HG03159 (cell line): Measurements from ENCODE around the gene BRD3OS.

Experiments used
- ATAC-seq: cut with Tn5 transposase; IDR thresholded peaks from one replicate; pipeline ENCODE4 v1.9.1; 2021; ENCODE audit warnings: mild to moderate bottlenecking, moderate library complexity; ENCODE audit not compliant: unreplicated experiment

The BRD3OS gene, protein sequence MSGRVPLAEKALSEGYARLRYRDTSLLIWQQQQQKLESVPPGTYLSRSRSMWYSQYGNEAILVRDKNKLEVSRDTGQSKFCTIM

DNA sequence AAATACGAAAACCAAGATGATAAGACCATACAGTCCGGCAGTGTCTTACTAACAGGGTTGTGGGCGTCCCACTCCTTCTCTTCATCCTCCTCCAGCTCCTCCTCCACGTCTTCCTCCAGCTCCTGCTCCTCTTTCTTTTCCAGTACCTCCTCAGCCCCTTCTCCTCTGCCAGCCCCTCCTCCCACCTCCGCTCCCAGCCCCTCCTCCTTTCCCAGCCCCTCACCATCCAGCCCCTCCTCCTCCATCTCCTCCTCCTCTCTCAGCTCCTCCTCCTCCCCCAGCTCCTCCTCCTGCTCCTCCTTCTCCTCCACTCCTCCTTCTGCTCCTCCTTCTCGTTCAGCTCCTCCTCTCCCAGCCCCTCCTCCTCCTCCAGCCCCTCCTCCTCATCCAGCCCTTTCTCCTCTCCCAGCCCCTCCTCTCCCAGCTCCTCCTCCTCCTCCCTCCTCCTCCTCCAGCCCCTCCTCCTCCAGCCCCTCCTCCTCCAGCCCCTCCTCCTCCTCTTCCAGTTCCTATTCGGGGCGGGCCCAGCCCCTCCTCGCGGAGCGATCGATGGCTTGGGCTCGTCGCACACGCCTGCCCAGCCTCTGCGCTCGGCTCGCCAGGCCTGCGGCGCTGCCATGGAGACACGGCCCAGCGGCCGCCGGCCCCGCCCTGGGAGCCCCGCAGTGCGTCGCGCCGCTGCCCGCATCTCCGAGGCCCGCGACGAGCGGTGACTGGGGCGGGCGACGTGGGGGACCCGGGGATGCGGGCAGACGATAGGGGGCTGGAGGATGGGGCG, at the start of gene BRD3OS:
Gene BRD3OS (plus strand): TSS at position 654 of the 778 bp plus-strand sequence. CDS start 1,267 bp downstream, outside the sequence.
- peak; percentile 80 for ATAC-seq

DNA sequence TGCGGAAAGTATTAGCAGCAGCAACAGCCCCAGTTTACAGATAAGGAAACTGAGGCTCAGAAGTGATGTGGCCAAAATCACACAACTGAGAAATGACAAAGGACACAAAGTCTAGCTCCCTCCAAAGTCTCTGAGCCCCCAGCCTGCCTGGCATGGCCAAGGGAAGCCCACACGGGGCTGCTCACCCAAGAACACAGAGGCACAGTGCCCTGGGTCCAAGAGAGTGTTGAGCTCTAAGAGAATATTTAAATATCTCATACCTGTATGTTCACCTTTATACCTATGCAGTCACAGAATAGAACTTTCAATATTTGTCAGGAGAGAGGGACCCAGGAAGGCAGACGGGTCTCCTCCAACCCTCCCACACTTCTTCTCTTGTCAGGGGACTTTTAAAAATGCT, 49.8 kb upstream of the BRD3OS start:
- ATAC-seq = no peak

DNA sequence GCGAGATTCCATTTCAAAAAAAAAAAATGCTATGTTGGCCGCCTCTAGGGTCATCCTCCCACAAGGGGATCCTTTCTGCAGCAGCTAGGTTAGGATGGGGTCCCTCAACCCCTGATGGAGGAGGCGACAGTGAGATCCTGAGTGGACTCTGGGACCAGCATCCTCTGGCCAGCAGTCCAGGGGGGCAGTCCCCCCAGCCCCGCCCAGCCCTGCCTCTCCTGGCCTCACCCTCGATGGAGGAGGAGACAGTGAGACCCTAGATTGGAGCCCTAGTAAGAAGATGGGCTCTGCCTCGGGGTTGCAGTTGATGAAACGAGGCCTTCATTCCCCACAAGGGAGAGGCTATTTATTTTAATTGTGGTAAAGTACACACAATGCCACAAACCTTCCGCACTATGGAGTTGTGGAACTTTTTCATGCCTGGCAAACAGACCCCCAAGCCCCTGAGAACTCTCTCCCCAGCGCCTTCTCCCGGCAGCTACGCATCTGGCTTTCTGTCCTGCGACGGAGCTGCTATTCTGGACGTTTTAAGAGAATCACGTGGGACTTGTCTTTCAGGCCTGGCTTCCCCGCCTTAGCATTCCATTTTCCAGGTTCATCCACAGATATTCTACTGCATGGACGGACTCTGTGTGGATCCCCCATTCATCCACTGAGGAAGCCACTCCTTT, 49.0 kb upstream of the BRD3OS start:
- no peak for ATAC-seq

DNA sequence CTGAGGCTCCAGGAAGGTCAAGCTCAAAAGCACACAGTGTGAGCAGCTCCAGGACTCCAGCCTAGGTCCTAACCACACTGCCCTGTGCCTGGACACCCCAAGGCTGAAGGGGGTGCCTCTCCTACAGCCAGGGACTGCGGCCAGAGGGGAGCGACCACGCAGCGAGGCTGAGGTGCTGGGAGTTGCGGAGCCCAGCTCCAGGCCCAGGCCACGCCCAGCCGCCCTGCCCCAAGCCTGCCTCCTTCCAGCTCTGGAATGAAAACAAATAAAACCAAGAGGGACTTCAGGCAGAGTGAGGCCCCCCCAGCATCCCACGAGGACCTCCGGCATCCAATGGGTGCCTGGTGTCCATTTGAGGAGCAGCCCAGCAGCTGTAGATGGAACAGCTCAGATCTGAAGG, 48.4 kb upstream of the BRD3OS start:
- ATAC-seq = no peak

DNA sequence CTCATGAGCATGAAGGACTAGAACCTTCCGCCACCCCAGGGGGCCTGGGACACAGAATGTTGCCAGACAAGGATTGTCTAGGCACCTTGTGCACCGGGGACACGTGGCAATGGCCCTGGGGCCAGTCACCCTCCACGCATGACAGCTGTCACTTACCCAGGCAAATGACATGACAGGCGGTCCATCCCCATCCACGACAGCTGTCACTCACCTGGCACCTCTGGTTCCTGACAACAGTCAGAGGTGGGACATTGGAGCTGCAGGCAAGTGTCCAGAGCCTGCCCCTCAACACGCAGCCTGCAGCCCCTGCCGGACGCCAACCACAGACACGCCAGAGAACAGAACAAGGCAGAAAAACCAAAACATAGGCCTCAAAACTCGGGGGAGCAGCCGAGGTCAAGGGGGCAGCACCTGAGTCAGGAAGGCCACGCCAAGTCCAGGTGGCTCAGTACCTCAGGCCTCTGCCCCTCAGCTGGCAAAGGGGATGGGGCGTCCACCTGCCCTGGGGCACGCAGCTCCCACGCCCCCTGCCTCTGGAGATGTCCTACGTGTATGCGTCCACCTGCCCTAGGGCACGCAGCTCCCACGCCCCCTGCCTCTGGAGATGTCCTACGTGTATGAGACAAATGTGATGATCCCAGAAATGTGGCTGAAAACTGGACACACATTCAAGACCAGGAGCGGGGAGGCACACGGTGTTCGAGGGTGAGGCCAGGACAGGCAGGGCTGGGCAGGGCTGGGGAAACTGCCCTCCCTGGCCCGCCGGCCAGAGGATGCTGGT, 47.7 kb upstream of the BRD3OS start:
- ATAC-seq = no peak

DNA sequence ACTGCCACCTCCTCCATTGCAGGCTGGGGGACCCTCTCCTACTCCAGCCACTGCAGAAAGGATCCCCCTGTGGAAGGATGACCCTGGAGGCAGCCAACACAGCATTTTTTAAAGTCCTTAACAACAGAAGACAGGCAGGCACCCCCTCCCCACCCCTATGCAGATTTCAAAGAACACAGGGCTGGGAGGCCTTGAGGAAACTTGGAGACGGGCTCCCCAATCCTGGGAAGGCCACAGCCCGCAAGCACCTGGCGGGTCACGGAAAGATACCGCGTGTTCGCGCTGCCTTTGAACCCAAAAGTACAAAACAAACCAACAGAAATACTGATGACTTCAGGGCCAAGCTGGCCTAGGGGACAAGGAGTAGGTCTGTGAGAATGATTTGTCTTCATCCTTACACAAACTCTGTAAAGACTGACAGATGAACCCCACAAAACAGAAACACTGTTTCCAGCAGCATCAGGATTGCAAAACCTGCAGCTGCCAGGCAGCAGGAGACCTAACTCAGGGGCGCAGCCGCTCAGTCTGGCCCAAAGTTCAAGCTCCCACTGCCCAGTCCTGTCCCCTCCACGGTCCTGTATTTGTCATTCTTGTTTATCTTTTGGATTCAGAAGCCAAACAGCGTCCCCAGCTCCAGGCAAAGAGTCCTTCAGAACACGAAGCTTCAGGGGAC, 46.9 kb upstream of the BRD3OS start:
- ATAC-seq = no peak

DNA sequence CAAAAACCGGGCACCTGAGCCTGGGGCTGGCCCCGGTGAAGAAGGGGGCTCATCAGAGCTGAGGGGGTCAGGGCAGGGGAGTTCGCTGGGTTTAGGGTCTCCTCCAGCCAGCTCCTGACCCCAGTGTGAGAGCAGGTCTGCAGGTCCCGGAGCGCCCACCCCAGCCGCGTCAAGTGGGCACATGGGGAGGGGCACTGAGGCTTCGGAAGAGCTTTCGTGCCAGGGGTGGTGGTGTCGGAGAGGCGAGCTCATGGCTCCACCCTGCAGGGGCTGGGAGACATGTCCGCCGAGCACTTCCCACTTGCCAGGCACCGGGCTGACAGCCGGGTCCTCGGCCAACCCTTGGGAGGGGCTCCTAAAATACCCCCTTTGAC, 46.4 kb upstream of the BRD3OS start:
- no peak for ATAC-seq

DNA sequence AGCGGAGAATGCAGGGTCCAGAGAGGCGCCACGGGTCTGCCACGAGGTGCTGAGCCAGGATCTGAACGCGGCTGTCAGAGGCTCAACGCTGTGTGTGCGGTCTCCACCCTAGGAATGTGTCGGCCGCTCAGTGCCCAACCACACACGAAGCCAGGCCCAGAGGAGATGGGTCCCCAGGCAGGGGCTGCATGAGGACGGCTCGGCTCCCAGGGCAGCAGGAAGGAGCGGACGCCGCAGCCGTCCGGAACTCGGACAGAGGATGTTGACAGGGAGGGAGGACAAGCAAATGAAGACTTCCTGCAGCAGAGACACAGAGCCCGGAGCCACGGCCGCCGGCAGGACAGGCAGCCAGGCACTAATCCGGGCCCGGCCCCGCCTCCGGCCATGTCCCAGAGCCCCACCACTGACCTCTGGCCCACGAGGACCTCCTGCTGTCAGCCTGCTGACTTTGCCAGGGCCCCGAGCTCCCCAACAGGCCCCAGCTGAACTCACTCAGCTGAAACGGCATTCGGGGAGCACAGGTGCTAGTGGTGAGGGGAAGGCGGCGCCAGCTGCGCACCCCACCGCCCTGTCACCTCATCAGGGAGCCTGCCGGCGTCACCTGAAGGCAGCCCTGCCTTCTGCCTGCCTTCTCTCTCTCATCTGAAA, 45.9 kb upstream of the BRD3OS start:
- no peak for ATAC-seq

DNA sequence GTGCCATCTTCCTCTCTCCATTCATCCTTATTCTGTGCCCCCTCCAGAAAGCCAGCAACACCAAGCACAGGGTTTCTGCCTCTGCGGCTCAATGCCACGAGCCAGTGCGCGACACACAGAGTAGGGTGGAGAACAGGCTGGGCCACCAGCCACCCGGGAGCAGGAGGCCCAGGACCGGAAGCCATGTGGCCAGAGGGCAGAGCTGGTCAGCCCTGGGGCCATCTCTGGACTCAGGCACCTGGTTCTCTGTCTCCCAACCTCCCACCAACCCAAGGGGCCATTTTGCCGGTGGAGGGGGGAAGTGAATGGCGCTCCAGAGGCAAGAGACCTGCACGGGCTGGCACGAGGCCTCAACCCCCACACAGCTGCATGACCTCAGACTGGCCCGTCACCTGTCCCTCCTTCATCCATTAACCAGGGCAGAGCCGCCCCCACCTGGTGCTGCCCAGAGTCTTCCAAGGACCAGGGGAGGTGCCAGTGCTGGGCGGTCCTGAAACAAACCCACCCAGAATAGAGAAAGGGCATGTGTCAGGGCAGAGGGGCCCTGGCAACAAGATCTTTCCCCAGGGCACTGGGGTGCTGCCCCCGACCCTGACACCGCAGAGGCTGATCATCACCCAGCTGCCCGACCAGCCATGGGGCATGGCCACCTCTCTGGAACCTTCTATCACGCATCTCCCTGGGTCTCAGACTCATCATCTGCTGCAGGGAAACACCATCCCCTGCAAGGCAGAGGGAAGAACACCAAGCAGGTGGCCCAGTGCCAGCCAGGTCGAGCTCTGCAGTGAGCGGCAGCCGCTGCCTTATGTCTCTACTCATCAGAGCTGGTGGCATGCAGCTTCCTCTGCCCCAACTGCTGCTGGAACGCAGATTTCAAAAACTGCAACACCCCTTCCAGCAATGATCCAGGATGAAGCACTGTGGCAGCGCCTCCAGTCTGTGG, 45.1 kb upstream of the BRD3OS start:
- no peak for ATAC-seq

DNA sequence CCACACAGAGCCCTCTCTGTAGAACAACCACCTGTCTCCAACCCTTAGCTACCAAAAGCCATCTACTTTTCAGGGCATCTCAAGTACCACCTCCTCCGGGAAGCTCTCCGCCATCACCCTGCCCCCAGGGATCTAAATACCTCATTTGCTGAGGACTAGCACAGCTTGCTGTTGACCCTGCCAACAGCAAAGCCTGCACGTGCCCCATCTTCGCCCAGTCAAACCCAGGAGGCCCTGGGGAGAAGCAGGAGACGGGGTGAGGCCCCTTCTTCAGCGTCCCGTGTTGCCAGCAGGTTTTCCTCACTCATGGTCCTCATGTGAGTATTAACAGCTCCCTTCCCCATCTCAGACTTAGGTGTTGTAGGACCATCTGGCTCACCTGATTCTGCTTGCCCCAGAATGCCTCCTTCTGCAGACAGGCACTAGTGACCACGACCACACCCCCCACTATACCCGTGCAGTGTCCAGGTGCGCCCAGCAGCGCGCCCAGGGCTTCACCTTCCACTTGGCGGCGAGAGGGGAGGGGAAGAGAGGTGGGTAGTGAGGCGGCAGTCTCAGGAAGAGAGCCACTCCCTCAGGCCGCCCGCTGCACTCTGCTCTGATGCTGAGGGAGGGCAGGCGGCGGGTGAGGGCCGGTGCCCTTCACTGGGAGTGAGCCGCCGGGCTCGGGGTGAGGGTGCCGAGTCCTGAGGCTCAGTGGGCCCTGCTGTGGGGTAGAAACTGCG, 44.3 kb upstream of the BRD3OS start:
- no peak for ATAC-seq

DNA sequence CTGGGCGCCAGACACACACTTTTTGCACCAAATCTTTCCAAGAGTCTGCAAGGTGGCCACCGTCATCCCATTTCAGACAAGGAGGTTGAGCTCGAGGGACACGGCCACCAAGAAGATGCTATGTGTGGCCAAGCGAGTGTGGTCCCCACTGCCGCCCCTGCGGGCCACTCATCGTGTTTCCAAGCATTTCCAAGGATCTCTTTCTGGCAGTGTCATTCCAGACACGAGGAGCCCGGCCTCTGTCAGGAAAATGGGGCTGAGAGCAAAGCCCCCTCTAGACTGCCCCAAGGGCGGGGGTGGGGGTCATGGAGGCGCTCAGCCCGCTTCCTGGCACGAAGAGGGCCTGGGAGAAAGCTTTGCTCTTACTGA, 43.7 kb upstream of the BRD3OS start:
- ATAC-seq = no peak

DNA sequence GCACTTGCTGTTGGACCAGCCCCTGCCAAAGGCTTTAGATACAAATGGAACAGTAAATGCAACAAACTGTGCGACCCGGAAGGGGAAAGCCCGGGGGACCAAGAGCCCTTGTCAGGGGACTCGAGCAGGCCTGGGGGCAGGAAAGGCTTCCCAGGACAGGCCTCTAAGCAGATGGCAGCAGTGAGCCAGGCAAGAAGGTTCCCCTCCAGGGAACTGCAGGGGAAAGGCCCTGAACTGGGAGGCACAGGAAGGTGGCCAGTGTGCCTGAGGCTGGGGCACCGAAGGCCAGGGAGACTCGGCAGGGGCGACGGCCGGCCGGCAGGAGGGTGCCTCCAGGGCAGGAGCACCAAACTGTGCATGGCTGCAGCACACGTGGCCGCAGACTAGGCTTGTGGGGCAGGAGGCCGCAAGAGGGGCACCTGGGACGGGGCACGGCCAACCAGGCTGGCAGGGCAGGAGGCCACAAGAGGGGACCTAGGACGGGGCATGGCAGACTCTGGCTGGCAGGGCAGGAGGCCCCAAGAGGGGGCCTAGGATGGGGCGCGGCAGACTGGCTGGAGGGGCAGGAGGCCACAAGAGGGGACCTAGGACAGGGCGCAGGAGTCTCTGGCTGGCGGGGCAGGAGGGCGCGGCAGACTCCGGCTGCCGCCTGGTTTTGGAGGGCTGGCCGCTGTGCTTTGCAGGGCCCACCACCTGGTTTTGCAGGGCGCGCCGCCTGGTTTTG, 43.2 kb upstream of the BRD3OS start:
- ATAC-seq = no peak

DNA sequence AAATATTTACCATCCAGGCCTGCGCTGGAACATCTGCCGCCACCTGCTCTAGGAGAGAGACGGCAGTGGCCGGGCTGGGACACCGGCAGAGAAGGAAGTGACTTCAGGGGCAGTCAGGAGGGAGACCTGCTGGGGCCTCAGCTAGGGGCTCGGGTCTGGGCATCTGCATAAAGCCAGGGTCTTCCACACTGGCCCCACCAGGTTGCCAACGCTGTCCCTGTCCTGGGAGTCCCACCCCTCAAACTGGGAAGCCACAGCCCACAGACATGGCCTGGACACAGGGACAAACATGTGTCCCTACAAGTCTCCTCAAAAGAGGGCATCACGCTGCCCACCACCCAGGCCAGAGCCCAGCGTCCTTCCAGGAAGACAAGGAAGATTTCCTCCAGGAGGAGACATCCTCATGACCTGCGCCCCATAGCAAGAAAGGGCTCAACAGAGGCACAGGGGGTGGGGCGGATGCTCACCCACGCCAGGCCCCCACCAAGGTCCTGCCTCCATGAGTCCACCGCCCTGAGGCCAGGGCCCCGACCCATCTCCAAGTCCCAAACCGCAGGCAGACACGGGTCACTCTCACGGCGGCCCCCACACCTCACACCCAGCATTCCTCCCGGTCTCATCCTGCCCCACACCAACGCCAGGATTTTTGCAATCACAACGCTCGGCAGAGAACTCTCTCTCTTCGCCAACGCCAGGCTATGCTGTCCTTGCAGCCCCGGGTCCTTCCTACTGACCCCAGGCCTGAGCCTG, 42.1 kb upstream of the BRD3OS start:
- no peak for ATAC-seq

DNA sequence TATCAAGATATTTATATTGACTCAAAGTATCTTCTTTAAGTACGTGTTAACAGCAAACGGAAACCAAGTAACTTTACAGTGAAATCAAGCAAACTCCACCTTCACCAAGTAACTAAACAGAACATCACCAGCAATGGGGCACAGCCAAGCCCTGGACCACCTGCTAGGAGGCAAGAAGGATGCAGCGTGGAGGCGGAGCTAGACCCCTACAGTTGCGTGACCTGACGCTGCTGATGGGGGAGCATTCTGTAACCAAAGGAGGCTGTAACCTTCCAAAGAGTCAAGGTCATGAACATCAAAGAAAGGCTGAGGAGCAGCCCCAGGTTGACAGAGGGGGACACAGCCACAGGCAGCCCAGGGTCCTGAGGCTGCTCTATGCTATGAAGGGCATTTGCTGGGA, 39.2 kb upstream of the BRD3OS start:
- ATAC-seq = no peak

DNA sequence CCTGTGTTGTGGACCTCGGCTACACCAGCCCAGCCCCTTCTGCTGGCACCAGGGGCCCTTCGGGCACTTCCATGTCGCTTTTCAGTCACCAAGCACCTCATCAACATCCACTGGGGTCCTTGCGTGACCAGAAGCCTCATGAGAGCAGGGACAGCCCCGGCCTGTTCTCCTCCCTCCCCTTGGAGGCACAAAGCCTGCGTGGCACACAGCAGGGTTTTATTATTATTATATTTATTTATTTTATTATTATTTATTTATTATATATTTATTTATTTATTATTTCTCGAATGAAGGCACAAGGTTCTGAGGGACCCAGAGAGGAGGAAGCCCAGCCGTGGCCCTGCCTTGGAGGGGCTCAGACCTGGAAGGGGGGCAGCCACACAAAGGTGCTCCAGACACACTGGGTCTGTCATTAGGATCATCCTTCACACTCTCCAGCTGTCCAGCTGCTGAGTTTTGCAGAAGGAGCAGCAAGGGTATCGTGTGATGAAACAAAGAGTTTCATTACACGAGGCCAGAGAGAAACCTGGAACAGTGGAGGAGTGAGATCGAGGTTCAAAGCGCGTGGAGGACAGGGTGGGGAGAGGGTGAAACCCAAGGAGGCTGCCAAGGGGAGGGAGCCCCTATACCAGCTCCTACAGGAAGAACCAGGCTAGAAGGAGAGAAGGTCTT, 38.4 kb upstream of the BRD3OS start:
- ATAC-seq = no peak

DNA sequence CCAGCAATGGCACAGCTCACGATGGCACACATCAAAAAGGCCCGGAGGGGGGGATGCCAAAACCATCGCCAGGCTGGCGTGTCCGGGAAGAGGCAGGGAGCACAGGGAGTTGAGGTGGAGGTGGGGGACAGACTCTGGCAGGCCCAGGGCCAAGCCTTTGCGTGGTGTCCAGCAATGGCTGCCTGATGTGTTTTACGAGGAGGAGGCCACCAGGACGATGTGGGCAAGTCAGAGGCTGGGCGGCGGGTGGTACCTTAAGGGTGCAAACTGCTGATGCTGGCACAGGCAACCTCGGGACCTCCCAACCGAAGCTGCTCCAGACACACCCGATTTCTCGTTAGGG, 37.9 kb upstream of the BRD3OS start:
- no peak for ATAC-seq
